Mesenchymal stem cell (in vitro differentiated cells and primary cell): ENCODE measurements around the gene LYSMD1.

Source experiments
- DNase-seq: peaks from one replicate; pipeline ENCODE4 v3.0.0-alpha.2; 2013
- H2AFZ ChIP-seq: one replicate; pipeline ENCODE4 v1.6.1; 2013; ENCODE audit warnings: low read depth, mild to moderate bottlenecking, control low read depth, inconsistent platforms, low read length, moderate library complexity
- H2AK5ac ChIP-seq: 2 replicates; pipeline ENCODE4 v1.6.1; 2013; ENCODE audit warnings: low read length, moderate library complexity, mild to moderate bottlenecking, inconsistent platforms; ENCODE audit not compliant: severe bottlenecking
- H2BK120ac ChIP-seq: one replicate; pipeline ENCODE4 v1.6.1; 2013; ENCODE audit warnings: low read depth, mild to moderate bottlenecking, inconsistent platforms, low read length, moderate library complexity
- H2BK12ac ChIP-seq, 2 experiments: one replicate each; pipeline ENCODE4 v1.6.1; 2013; ENCODE audit warnings: inconsistent platforms in 2 of 2, low read length in 2 of 2, mild to moderate bottlenecking in 2 of 2, moderate library complexity in 2 of 2, control low read depth in 1 of 2
- H2BK15ac ChIP-seq: one replicate; pipeline ENCODE4 v1.6.1; 2013; ENCODE audit warnings: mild to moderate bottlenecking, low read depth, inconsistent platforms; ENCODE audit not compliant: poor library complexity, severe bottlenecking
- H2BK5ac ChIP-seq: 2 replicates; pipeline ENCODE4 v1.6.1; 2013; ENCODE audit warnings: low read depth, mild to moderate bottlenecking, low read length, control low read depth, inconsistent platforms; ENCODE audit not compliant: poor library complexity, severe bottlenecking
- H3K14ac ChIP-seq, 2 experiments: one replicate each; pipeline ENCODE4 v1.6.1; 2013; ENCODE audit warnings: inconsistent platforms in 2 of 2, low read length in 2 of 2, control low read depth in 1 of 2, mild to moderate bottlenecking in 1 of 2, moderate library complexity in 1 of 2
- H3K18ac ChIP-seq, 2 experiments: one replicate each; pipeline ENCODE4 v1.6.1; 2013; ENCODE audit warnings: inconsistent platforms in 2 of 2, low read length in 2 of 2, control low read depth in 1 of 2, low read depth in 1 of 2, mild to moderate bottlenecking in 1 of 2
- H3K23ac ChIP-seq, 2 experiments: one replicate each; pipeline ENCODE4 v1.6.1; 2013; ENCODE audit warnings: inconsistent platforms in 2 of 2, low read length in 2 of 2, mild to moderate bottlenecking in 2 of 2, moderate library complexity in 2 of 2, control low read depth in 1 of 2
- H3K27ac ChIP-seq: 2 replicates; pipeline ENCODE4 v1.5.1; 2013; ENCODE audit warnings: mild to moderate bottlenecking, moderate library complexity, low read length, control low read depth, inconsistent platforms; ENCODE audit not compliant: poor library complexity, severe bottlenecking
- H3K27me3 ChIP-seq, 2 experiments: 2 replicates each; pipeline versions ENCODE4 v1.6.1 to v1.7.0; 2013; ENCODE audit warnings: low read length in 2 of 2, mild to moderate bottlenecking in 2 of 2, moderate library complexity in 2 of 2, control low read depth in 1 of 2, inconsistent platforms in 1 of 2; ENCODE audit not compliant: control insufficient read depth in 1 of 2, insufficient read depth in 1 of 2
- H3K36me3 ChIP-seq, 2 experiments: 2 replicates each; pipeline versions ENCODE4 v1.6.1 to v1.7.0; 2013; ENCODE audit warnings: low read length in 2 of 2, control low read depth in 1 of 2, inconsistent platforms in 1 of 2, low read depth in 1 of 2, mild to moderate bottlenecking in 1 of 2; ENCODE audit not compliant: insufficient read depth in 2 of 2, control insufficient read depth in 1 of 2
- H3K4ac ChIP-seq, 2 experiments: one replicate each; pipeline ENCODE4 v1.6.1; 2013; ENCODE audit warnings: inconsistent platforms in 2 of 2, low read length in 2 of 2, mild to moderate bottlenecking in 2 of 2, moderate library complexity in 2 of 2, control low read depth in 1 of 2, low read depth in 1 of 2
- H3K4me1 ChIP-seq: 2 replicates; pipeline ENCODE4 v1.6.1; 2013; ENCODE audit warnings: low read depth, low read length, control low read depth; ENCODE audit not compliant: control insufficient read depth, insufficient read depth
- H3K4me2 ChIP-seq: 2 replicates; pipeline ENCODE4 v1.6.1; 2013; ENCODE audit warnings: low read length, mild to moderate bottlenecking, inconsistent platforms; ENCODE audit not compliant: poor library complexity, severe bottlenecking
- H3K4me3 ChIP-seq, 2 experiments: 2 replicates each; pipeline versions ENCODE4 v1.5.1 to v1.7.0; 2013; ENCODE audit warnings: low read length in 2 of 2, mild to moderate bottlenecking in 2 of 2, control low read depth in 1 of 2, low read depth in 1 of 2; ENCODE audit not compliant: insufficient read depth in 1 of 2
- H3K79me1 ChIP-seq: replicated peaks from 2 replicates; pipeline ENCODE4 v1.6.1; 2013; ENCODE audit warnings: mild to moderate bottlenecking, control low read depth, low read length, inconsistent platforms; ENCODE audit not compliant: poor library complexity, severe bottlenecking
- H3K9ac ChIP-seq: 2 replicates; pipeline ENCODE4 v1.7.0; 2013; ENCODE audit warnings: mild to moderate bottlenecking, low read length, moderate library complexity
- H3K9me3 ChIP-seq: 2 replicates; pipeline ENCODE4 v1.7.0; 2013; ENCODE audit warnings: mild to moderate bottlenecking, low read length; ENCODE audit not compliant: control insufficient read depth
- H4K8ac ChIP-seq: one replicate; pipeline ENCODE4 v1.6.1; 2013; ENCODE audit warnings: inconsistent platforms, mild to moderate bottlenecking, low read length, moderate library complexity
- H4K91ac ChIP-seq: one replicate; pipeline ENCODE4 v1.6.1; 2013; ENCODE audit warnings: mild to moderate bottlenecking, low read length, inconsistent platforms
- WGBS: methylation state at CpG from one replicate; pipeline ENCODE4 v1.1.7; 2013; ENCODE audit warnings: mixed read lengths; 5-methylcytosine and 5-hydroxymethylcytosine counted together

LYSMD1 gene

GRCh38 chr1:151175041-151175741 is 9.5 kb upstream of the LYSMD1 start:
- Histone ChIP-seq H3K27me3 (no peaks in the 10 kb centered on the region), H3K4me2 (no peak overlapping the region), H3K4me1 (no peaks in the 10 kb centered on the region), H3K14ac (no peak overlapping the region), H3K9me3 (no peaks in the 10 kb centered on the region), H3K9ac (peak overlapping the region; percentile 12), H3K23ac (no peak overlapping the region), H2BK5ac (no peak overlapping the region), H3K4me3 (no peak overlapping the region), H2AK5ac (no peak overlapping the region), H3K79me1 (peaks cover 4% of the 10 kb centered on the region), H2BK120ac (no peak overlapping the region), H2BK12ac (no peak overlapping the region), H2AFZ (no peak overlapping the region), H3K4ac (no peak overlapping the region), H3K27ac (no peak overlapping the region), H3K18ac (no peak overlapping the region), H2BK15ac (no peak overlapping the region), H3K36me3 (peaks cover 61 to 76% of the 10 kb centered on the region in 2 experiments), H4K91ac (no peak overlapping the region), H4K8ac (no peak overlapping the region)
- WGBS, result 98% methylated on average over 3 of the region's 6 CpGs
- no peak for DNase-seq

GRCh38 chr1:151171190-151171589 is 5.5 kb upstream of the LYSMD1 start:
- peaks cover 6% of the 10 kb centered on the region for H3K4me1 ChIP-seq
- no peak overlapping the region for H2BK120ac ChIP-seq
- peaks cover 8% of the 10 kb centered on the region for H3K79me1 ChIP-seq
- WGBS, result 95% methylated on average over 2 of the region's 5 CpGs
- H2AFZ ChIP-seq, result no peak overlapping the region
- H3K4me2 ChIP-seq, result no peak overlapping the region
- no peak overlapping the region for H3K4ac ChIP-seq
- no peak overlapping the region for H3K9ac ChIP-seq
- peaks cover 48 to 65% of the 10 kb centered on the region in 2 experiments for H3K36me3 ChIP-seq
- H3K23ac ChIP-seq, result no peak overlapping the region
- no peak overlapping the region for H4K91ac ChIP-seq
- no peaks in the 10 kb centered on the region for H3K9me3 ChIP-seq
- no peak overlapping the region for H2AK5ac ChIP-seq
- H2BK5ac ChIP-seq, result no peak overlapping the region
- H3K18ac ChIP-seq, result no peak overlapping the region
- H4K8ac ChIP-seq, result no peak overlapping the region
- no peak overlapping the region for H3K27ac ChIP-seq
- no peak for DNase-seq
- H3K14ac ChIP-seq, result no peak overlapping the region
- H3K4me3 ChIP-seq, result no peak overlapping the region
- H2BK12ac ChIP-seq, result no peak overlapping the region
- H3K27me3 ChIP-seq, result no peaks in the 10 kb centered on the region
- H2BK15ac ChIP-seq, result no peak overlapping the region

- no peak overlapping the region for H3K4ac ChIP-seq
- H4K91ac ChIP-seq, result no peak overlapping the region
- H3K79me1 ChIP-seq, result peaks cover 11% of the 10 kb centered on the region
- H3K4me1 ChIP-seq, result peaks cover 6% of the 10 kb centered on the region
- no peak overlapping the region for H2BK5ac ChIP-seq
- H3K18ac ChIP-seq, result no peak overlapping the region
- no peaks in the 10 kb centered on the region for H3K9me3 ChIP-seq
- peaks cover 28 to 42% of the 10 kb centered on the region in 2 experiments for H3K36me3 ChIP-seq
- no peak overlapping the region for H2BK120ac ChIP-seq
- no peaks in the 10 kb centered on the region for H3K27me3 ChIP-seq
- peak overlapping the region; percentile 92 for H3K9ac ChIP-seq
- no peak overlapping the region for H2AFZ ChIP-seq
- no peak overlapping the region for H2AK5ac ChIP-seq
- H3K23ac ChIP-seq, result no peak overlapping the region
- H3K14ac ChIP-seq, result no peak overlapping the region
- WGBS, result 95% methylated on average over 6 of the region's 6 CpGs
- peak overlapping the region in 1 of 2 experiments; percentile 84 for H3K4me3 ChIP-seq
- no peak overlapping the region for H3K27ac ChIP-seq
- peak overlapping the region; percentile 60 for H3K4me2 ChIP-seq
- H2BK15ac ChIP-seq, result no peak overlapping the region
- H2BK12ac ChIP-seq, result no peak overlapping the region
- DNase-seq, result no peak
- H4K8ac ChIP-seq, result no peak overlapping the region
These were observed 1.4 kb upstream of the LYSMD1 start for GRCh38 chr1:151167116-151167515.

GRCh38 chr1:151166505-151166956 is 829 bp upstream of the LYSMD1 start:
- Histone ChIP-seq H2BK120ac (no peak overlapping the region), H3K23ac (no peak overlapping the region), H3K27ac (peak overlapping the region; percentile 92), H4K8ac (peak overlapping the region; percentile 21), H3K9ac (peak overlapping the region; percentile 92), H3K9me3 (no peaks in the 10 kb centered on the region), H2BK12ac (no peak overlapping the region), H3K4me3 (peak overlapping the region; percentile 74 to 84), H3K4me1 (peaks cover 6% of the 10 kb centered on the region), H2AK5ac (no peak overlapping the region), H3K4ac (no peak overlapping the region), H3K36me3 (peaks cover 31 to 47% of the 10 kb centered on the region in 2 experiments), H2BK5ac (no peak overlapping the region), H3K18ac (peak overlapping the region in 1 of 2 experiments; percentile 29), H2BK15ac (no peak overlapping the region), H4K91ac (no peak overlapping the region), H3K4me2 (peak overlapping the region; percentile 60), H3K79me1 (peaks cover 13% of the 10 kb centered on the region), H2AFZ (no peak overlapping the region), H3K27me3 (no peaks in the 10 kb centered on the region), H3K14ac (peak overlapping the region in 1 of 2 experiments; percentile 68)
- 7% methylated on average over 15 of the region's 15 CpGs for WGBS
- peak; percentile 88 for DNase-seq
